Inflammatory macrophage treated with lipopolysaccharide for 1 hour (primary cell): ENCODE data around the gene ACP7.
"Not testable (repeated sequence)": the region's sequence is repeated elsewhere in the genome, so short reads cannot be mapped to it uniquely, and the experiment has no call there.

ENCODE experiments used
- DNase-seq, 2 donors: peaks; one replicate each; pipeline ENCODE4 v3.0.0-alpha.2; 2020 to 2022

ACP7 gene

DNA sequence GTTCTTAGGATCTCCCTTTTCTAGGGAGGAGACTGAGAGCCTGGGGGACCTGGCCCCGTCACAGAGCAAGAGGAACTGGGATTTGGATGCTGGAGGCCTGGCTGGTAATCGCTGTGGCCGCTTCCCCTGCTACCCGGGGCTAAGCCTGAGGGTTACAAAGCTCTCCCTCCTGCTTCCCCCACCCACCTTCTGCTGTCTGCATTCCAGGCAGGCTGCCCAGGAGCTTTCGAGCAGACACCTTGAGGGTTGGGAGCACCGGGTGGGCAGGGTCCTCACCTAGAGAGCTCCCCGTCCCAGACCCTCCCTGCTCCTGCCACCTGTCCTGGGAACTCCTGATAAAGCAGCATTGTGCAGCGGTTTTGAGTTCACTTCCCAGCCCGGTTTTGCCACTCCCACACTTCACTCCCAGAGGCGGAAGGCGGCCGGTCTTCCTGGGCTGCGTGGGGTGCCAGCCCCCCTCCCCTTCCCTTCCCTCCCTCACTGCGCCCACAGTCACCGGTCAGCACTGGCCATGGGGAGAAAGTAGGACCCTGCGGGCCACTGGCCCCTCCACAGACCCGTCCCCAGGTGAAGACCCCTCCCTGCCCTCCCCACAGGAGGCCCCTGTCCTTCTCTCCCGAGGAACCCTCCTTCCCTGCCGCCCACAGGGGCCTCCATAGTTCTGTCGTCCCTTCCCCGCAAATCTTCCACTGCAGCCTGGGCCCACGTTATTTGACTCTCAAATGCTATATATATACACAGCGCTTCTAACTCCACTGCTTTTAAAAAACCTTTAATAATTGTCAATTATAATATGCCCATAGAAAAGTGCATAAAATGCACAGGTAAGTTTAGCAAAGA is 49.5 kb downstream of the ACP7 start:
- DNase-seq, result peak; percentile 22 to 30

DNA sequence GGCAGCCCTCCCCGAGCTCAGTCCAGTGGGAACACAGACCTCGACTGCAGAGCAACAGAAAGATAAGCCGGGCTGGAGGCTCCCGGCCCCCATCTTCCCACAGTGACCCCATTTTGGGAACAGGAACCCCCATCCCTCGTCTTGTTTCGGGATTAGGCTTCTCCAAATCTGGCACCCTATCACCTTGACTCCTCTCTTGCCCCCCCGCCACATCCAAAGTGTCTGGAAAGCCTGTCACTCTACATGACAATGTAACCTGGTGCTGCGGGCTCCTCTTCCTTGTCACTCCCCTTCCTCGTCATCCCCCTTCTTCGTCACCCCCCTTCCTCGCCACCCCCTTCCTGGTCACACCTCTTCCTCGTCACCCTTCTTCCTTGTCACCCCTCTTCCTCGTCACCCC is 51.5 kb downstream of the ACP7 start:
- no peak for DNase-seq

DNA sequence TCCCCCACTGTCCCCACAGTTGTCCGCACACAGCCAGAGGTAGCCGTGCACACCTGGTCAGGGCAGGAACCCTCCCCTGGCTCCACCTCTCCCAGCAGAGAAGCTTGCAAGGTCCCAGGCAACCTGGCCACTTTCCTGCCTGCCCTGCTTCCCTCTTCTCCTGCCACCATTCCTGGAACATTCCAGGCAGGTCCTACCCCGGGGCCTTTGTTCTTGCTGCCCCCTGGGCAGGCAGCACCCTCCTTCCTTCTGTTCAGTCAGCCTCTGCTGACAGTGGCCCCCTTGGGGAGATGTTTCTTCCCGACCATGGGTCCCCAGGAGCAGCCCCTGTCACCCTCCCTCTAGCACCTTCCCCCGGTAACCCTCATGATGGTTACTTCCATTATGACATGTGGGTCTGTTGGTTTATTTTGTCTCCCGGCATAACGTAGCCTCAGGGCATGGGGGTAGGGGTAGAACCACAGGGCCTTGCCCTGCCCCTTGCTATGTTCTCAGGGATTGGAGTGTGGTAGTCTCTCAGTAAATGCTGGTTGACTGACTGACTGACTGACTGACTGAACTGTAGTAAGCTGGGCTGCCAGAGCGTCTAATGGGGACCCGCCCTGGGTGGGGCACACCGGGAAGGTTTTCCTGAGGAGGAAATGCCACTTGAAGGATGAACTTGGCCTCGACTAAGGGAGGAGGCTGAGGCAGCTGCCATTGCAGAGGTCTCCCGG is 52.2 kb downstream of the ACP7 start:
- no peak for DNase-seq

DNA sequence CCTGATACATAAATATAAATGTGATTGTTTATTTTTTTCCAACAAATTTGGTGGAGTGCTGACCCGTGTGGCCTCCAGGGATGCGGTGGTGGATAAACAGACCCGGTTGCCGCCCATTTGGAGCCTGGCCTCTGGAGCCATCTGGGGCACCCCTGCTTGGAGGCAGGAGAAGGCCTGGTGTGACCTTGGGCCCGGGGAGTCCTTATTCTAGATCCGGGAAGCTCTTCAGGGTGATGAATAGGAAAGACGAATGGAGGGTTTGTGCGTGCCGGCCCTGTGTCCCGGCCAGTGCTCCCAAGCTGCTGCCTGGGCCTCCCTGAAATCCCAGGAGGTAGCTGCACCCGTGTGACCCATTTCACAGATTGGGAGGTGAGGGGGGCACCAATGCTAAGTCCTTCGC is 53.0 kb downstream of the ACP7 start:
- no peak for DNase-seq

DNA sequence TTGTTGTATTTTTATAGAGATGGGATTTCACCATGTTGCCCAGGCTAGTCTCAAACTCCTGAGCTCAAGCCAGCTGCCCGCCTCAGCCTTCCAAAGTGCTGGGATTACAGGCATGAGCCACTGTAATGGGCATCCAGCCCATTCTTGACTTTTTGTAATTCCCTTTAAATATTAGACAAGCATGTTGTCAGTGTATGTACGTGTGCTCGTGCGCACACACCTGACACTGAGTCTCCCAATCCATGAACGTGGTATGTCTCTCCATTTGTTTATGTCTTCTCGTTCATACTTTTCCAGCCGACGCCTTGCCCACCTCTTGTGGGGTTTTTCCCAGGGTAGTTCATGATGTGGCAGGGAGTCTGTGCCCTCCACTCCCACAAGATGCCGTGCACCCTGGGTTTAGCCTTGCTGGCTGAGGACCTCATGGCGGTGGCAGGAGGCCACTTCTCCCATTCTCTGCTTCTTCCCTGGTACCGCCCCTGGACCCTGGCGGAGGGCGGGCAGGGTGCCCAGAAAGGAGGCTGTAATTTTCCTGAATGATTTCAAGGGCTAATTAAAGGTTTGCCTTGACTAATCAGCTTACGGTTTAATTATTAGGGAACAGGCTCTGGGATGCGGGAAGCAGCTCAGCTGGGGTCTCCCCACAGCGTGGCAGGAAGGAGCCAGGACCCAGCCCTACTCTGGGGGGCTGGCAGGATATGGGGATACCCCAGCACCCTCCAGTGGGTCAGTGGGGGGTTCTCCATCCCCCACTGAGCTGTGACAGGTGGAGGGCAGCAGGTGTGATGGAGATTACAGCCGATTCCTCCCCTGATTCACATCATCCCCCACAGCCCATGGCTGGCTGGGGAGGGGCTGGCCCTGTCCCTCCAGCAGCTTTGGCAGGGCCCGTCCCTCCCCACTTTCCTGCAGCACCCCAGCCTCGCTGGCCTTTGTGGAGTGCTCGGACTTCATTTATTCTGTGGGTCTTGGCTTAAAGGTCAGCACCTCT is 54.3 kb downstream of the ACP7 start:
- DNase-seq, result no peak

DNA sequence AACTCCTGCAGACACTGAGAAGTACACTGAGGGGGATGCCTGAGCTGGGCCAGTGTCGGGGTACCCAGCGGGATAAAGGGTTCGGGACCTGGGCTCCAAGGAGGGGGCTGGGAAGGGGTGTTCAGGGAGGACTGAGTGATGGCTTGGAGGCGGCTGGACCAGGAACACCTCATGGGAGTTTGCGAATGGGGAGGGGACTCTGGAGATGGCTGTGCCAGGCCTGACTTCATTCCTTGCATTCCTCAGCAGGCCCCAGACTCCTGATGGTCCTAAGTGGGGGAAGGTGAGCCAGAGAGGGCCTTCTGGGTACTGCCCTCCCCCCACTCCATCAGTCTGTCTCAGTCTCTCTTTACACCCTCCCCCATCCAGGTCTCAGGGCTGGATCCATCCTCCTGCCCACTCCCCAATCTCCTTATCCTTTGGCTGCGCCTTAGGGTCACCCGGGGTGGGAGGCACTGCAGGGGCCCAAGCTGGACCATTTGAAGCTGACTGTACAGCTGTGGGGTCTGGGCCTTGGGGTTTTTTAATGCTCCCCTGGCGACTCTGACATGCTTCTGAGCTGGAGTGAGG is 55.2 kb downstream of the ACP7 start:
- DNase-seq, result no peak

DNA sequence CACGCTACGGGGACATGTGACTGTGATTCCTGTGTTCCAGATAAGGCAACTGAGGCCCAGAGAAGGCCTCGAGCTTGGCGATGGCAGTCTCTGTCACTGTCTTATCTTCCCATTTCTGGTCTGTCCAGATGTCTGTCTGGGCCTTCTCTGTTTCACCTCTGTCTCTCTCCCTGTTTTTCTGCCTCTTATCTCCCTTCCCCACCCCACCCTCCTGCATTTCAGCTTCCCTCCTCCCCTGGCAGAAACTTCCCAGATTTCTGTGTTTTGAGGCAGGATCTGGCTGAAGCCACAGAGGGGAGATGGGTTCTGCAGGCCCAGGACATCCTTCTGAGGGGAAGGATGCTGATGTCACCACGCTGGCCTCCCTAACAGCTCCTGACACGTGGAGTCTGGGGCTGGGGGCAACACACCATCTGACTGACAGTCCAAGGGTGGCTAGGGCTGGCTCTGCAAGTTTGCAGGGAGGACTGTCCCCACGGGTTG is 55.8 kb downstream of the ACP7 start:
- DNase-seq, result no peak

DNA sequence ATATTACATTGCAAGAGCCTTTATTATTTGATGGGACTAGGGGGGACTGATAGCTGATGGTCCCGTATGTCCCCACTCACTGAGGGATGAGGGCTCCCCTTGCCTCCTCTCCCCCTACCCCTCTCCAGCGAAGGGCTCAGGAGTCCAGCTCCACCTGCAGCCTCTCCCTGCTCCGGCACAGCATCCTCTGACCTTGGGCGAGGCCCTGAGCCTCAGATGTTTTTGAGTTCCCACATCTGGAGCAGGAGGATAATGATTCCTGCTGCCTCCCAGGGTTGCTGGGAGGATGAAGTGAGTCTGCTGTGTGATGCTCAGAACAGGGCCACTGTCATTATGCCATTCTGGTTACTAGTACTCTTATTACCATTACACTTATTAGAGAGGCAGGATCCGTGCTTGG is 56.4 kb downstream of the ACP7 start:
- DNase-seq, result no peak

DNA sequence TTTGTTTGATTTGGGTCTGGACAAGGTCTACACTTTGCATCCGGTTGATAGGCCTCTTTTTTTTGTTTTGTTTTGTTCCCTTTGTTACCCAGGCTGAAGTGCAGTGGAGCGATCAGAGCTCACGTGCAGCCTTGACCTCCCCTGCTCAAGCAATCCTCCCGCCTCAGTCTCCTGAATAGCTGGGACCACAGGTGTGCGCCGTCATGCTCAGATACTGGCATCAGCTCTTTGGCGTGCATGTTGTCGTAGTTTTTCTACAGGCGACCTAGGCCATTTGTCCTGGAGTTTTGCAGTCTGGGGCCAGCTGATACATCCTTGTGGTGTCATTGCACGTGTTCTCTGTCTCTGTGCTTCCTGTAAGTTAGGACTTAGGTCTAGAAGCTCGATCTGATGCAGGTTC is 57.8 kb downstream of the ACP7 start:
- DNase-seq, result no peak

DNA sequence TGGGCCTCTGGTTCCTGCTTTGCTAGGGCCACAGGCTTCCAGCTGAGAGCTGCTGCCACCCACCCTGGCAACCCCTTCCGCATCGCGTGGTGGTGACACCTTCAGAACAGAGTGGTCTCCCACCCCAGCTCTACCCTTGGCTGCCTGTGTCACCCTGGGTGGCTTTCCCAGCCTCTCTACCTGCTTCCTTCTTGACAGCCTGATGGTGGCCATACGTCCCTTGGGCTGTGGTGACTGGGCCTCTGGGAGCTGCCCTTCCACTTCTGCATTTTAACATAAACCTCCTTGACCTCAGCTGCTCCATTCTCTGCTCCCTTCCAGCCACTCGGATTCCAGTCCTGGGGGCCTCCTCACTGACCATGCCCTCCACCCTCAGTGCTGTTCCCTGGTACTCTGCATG is 58.5 kb downstream of the ACP7 start:
- peak in 1 of 2 donors; percentile 20 for DNase-seq

DNA sequence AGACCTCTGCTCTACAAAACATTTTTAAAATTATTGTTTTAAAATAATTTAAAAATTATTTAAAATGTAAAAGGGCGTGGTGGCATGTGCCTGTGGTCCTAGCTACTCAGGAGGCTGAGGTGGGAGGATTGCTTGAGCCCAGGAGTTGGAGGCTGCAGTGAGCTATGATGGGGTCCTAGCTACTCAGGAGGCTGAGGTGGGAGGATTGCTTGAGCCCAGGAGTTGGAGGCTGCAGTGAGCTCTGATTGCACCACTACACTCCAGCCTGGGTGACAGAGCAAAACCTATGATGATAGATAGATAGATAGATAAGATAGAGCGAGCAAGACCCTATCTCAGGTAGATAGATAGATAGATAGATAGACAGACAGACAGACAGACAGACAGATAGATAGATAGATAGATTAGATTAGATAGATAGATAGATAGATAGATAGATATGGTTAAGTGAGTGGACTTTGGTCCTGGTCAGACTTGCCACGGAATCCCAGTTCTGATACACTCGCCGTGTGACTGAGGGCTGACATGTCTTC is 59.7 kb downstream of the ACP7 start:
- not testable (repeated sequence) for DNase-seq

DNA sequence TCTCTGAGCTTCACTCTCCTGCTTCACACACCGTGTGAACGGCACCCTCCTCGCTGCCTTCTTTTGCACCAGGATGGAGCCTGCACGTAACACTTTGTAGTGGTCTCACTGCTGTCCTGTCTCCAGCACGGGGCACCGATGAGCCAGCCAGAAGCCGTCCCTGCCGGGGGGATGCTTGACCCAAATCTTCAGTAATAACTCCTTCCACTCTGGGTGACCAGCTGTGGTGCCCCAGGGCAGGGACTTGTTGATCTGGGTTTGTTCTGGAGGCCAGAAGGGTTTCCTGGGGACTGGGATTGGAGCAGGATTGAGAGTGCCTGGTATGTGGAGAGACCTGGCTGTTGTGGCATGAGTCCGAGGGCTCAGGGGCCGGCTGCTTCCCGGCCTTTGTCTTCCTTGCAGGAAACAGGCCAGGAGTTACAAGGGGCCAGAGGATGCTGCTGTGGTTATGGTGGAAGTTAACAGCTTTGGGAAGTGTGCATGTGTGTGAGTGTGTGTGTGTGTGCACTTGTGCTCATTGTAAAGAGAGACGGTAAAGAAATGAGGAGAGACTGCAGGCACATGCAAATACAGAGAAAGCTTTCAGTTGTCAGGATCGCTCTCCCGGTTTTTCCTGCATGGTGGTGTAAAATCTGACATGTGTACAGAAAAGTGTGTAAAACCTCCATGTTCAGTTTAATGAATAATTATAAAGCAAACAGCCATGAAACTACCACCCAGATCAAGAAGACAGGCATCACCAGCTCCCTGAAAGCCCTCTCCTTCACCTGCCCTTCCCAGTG is 60.3 kb downstream of the ACP7 start:
- no peak for DNase-seq

DNA sequence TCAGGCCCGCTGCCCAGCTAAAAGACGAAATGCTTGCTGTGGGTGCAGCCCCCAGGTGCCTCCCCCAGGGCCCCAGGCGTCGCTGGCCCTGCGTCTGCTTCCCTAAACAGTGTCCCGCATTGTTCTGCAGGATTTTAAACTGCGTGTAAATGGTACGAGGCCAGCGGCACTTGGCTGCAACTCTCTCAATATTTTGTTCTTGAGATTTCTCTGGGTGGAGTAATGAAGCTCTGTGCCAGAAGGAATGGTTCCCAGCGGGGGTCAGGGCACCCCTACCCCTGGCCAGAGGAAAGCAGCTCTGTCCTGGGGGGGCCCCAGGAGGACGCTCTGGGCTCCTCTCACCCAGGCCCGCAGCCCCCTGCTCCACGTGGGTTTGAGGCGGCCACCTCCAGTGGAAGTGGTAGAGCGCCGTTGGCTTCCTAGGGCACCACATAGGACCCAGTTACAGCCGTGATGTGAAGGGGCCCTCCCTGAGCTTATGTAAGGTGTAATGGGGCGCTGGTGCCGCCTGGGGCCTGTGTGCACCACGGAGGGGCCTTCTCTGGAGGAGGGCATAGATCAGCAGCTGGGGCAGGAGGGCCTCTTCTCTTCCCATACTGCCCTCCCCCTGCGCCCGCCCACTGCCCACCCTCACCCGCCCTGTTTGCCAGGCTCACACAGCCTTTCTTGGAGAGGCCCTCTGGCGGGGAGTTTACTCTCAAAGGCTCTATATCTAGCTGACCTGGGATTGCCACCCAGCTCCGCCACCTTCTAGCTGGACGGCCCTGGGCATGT is 61.2 kb downstream of the ACP7 start:
- DNase-seq, result no peak

DNA sequence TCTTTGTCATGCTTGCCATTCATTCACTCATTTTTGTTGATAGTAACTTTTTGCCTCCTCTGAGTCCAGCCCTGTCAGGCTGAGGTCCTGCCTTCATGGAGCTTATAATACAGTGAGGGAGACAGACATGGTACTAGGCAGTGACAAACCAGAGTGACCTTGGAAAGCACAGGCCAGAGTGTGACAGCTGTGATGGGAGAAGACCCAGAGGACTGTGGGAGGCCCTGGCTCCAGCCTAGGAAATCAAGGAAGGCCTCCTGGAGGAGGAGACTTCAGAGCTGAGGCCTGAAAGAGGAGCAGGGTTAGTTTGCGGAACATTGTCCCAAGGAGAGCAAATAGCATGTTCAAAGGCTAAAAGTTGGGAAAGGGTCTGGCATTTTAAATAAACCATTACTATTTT is 61.9 kb downstream of the ACP7 start:
- no peak for DNase-seq

DNA sequence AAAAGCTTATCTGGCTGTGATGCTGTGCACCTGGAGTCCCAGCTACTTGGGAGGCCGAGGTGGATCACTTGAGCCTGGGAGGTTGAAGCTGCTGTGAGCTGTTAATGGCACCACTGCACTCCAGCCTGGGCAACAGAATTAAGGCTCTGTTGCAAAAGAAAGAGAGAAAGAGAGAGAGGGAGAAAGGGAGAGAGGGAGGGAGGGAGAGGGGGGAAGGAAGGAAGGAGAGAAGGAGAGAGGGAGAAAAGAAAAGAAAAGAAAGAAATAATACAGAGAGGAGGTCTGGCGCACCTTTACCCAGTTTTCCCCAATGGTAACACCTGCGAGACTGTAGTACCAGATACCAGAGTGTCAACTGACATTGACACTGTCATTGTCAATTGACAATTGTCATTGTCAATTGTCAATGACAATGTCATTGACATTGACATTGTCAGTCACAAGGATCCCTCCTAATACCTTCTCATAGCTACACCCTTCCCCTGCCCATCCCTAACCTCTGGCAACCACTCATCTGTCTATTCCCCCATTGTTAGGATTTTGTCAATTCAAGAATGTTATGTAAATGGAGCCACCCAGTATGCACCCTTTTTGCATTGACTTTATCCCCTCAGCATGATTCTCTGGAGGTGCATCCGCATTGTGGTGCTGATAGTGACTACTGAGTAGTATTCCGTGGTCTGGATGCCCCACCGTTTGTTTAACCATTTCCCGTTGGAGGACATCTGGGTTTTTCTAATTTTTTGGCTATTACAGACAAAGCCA is 62.7 kb downstream of the ACP7 start:
- DNase-seq, result no peak

DNA sequence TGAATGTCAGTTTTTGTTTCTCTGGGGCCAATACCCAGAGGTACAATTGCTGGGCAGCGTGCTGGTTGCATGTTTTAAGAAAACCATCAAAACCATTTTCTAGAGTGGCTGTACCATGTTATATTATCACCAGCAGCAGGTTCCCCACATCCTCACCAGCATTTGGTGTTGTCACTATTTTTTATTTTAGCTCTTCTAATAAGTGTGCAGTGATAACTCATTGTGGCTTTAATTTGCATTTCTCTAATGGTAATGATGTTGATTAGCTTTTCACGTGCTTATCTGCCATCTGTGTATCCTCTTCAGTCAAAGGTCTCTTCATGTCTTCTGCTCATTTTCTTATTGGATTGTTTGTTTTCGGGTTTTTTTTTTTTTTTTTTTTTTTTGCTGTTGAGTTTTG is 63.3 kb downstream of the ACP7 start:
- no peak for DNase-seq

DNA sequence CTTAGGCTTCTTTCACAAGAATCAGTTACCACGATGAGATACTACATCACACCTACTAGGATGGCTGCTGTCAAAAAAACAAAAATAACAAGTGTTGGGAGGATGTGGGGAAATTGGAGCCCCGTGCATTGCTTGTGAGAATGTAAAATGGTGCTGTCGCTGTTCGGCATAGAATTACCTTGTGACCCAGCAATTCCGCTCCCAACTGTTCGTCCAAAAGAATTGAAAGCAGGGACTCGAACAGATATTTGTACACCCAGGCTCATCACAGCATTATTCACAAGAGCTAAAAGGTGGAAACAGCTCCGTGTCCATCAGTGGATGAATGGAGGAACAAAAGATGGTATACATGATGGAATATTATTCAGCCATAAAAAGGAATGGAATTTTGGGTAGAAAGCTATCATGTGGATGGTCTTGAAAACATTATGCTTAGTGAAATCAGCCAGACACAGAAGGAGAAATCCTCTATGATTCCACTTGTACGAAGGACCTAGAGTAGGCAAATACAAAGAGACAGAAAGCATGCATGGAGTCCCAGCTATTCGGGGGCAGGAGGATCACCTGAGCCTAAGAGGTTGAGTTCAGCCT is 64.9 kb downstream of the ACP7 start:
- DNase-seq, result no peak

DNA sequence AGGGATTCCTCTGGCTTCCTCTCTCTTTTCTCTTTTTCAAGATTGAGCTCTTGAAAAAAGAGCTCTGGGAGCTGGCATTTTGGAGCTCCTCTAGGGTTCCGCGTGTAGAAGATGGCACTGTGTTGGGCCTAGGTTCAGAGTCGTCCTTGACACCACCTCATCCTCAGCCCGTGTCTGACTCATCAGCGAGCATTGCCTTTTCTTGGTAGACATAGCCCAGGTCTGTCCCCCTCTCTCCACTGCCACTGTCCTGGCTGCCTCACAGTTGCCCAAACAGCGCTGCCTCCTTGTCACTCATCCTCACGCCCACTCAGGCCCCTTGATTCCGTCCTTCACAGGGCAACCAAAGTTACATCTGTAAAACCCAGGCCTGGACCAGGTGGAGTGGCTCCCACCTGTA is 66.1 kb downstream of the ACP7 start:
- no peak for DNase-seq

DNA sequence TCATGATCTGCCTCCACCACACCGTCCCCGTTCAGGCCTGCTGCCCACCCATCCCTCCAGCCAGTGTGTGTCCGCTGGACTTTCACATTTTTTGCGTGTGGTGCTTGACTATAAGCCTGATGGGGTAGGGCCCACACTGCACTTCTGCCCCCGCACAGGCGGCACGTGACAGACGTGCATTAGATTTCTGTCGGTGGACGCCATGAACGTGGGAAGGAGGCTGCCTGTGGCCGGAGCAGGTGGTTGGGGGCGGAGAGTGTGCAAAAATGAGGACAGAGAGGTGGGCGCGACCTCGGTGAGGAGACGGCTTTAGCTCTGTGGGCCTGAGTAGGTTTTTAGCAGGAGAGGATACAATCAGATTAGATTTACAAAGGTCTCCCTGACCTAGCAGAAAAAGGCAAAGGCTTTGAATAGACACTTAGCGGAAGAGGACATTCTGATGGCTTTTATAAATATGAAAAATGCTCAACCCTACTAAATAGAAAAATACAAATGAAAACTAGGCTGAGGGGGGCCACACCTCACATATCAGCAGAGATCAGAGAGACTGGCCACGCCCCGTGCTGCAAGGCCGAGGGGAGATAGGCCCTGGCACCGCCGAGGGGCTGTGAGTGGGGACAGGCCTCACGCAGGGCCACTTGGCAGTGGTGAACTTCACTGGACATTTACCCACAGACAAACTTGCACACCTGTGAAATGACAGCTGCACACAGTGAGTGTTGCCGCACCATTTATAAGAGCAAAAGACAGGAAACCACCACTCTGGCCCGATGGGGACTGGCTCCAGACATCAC is 66.8 kb downstream of the ACP7 start:
- no peak for DNase-seq
